Measurements from ENCODE around the gene FBXW10.
"Not testable (repeated sequence)": the region's sequence is repeated elsewhere in the genome, so short reads cannot be mapped to it uniquely, and the experiment has no call there.

DNA sequence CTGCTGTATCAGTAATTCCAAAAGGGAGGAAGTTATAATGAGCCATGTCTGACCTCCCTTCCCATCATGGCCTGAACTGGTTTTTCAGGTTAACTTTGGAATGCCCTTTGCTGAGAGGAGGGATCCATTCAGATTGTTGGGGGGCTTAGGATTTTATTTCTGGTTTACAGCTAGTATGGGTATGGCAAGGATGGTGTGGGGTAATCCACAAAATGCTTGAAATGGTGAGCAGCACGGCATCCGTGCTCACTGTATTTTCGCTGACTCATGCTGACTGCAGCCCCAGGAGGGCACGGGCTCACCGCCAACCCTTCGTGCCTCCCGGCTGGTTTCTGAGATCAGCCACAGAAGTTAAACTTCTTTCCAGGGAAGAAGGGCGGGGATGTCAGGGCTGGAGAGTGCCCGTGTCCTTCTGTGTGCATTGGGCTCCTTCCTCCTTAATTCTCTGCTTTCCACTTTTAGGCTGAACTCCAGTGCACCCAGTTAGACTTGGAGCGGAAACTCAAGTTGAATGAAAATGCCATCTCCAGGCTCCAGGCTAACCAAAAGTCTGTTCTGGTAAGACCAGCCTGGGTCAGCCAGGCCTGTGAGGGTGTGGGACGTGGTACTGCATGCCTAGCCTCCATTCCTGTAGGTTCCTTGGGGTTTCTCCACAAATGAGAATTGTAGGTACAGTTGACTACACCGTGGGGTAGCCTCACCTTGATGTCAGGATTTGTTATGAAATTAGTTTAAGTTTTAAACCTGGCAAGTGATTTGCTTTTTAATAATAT is 21.9 kb upstream of the FBXW10 start:
- not testable (repeated sequence) for TF ChIP-seq CTCF (IDR thresholded peaks at IDR 0.05; ENCODE audit: poor library complexity, severe bottlenecking); EZH2 (IDR thresholded peaks at IDR 0.05; ENCODE audit: borderline replicate concordance, insufficient read depth, low read length, poor library complexity, severe bottlenecking); POLR2AphosphoS5 (IDR thresholded peaks at IDR 0.05); EP300 (conservative IDR thresholded peaks at IDR 0.05; ENCODE audit: poor library complexity, severe bottlenecking); MXI1 (conservative IDR thresholded peaks at IDR 0.05; ENCODE audit: poor library complexity, severe bottlenecking)

Data from neural cell (in vitro differentiated cells).